Progenitor cell of endocrine pancreas (in vitro differentiated cells): ENCODE measurements around the gene PADI2. TPM values are rescaled to one million over a fixed set of nuclear protein-coding genes. Genes with fewer than 3 reads are reported as not detected.

Experiments used
- DNase-seq: peaks from one replicate; pipeline ENCODE4 v3.0.0; 2021; ENCODE audit warnings: low spot score; ENCODE audit not compliant: unreplicated experiment
- H3K27ac Mint-ChIP-seq: 2 replicates; pipeline ENCODE4 v1.8.0; 2021; ENCODE audit warnings: mild to moderate bottlenecking, moderate library complexity, mixed read lengths
- H3K27me3 Mint-ChIP-seq: 2 replicates; pipeline ENCODE4 v1.8.0; 2021; ENCODE audit warnings: mixed read lengths
- H3K36me3 Mint-ChIP-seq: 2 replicates; pipeline ENCODE4 v1.8.0; 2022; ENCODE audit warnings: mixed read lengths; ENCODE audit not compliant: insufficient read depth
- H3K4me1 Mint-ChIP-seq: 2 replicates; pipeline ENCODE4 v1.8.0; 2021; ENCODE audit warnings: low read depth, mixed read lengths
- H3K4me3 Mint-ChIP-seq: 2 replicates; pipeline ENCODE4 v1.8.0; 2021; ENCODE audit warnings: low read depth, mild to moderate bottlenecking, moderate library complexity, mixed read lengths
- H3K9me3 Mint-ChIP-seq: 2 replicates; pipeline ENCODE4 v1.8.0; 2021; ENCODE audit warnings: low read depth, mixed read lengths
- CTCF ChIP-seq: fragments of 200-600 bp; sonication (generic); IDR thresholded peaks from one replicate; pipeline ENCODE4 v1.5.0; 2021; ENCODE audit warnings: antibody characterized with exemption, mild to moderate bottlenecking; ENCODE audit not compliant: unreplicated experiment
- total RNA-seq: library from RNA; stranded (reverse); gene quantifications from 2 replicates; pipeline ENCODE4 v1.2.1, GENCODE V29; 2021

The PADI2 gene
- total RNA-seq, 1 donor from 2014 or later: 0.50 TPM

DNA sequence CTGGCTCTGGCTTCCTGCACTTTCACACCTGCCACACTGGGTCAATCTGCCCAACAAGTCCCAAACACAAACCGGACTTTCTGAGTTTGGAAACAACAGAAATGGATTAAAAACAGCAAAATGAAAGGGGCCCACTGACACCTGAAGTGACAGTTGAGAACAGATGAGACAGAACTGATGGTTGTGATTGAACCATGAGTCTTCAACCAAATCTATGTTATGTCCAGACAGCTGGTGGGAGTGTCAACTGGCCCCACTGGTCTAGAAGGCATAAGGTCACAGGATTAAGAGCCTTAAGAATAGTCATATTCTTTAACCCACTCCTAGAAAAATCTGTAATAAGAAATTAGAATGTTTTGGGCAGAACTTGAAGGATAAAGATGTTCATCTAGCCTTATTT lies 94.5 kb downstream of the PADI2 start:
- no peaks in the 10 kb centered on the region for H3K9me3 Mint-ChIP-seq
- H3K36me3 Mint-ChIP-seq: peaks cover 16% of the 10 kb centered on the region
- no peaks in the 10 kb centered on the region for H3K4me1 Mint-ChIP-seq
- no peak for DNase-seq
- no peak overlapping the region for H3K4me3 Mint-ChIP-seq
- no peak for TF ChIP-seq CTCF
- H3K27me3 Mint-ChIP-seq: no peaks in the 10 kb centered on the region
- H3K27ac Mint-ChIP-seq: no peak overlapping the region

DNA sequence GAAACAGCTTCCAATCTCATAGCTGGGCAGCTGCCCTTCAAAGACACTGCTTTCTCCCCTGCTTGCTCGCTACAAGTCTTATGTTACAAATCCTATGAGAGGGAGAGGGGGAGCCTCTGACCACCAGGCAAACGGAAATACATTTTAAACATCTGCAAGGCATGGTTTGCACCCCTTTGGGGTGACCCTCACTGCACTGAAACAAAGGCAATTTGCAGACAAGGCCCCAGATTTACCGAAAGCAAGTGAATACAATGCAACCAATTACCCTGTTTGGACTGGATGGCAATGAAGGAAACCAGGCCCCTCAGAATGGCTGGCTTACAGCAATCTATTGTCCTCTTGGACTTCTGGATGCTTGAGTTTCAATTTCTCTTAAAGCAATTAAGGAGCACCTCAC lies 95.7 kb downstream of the PADI2 start:
- Mint-ChIP-seq H3K4me3 (no peak overlapping the region), H3K27me3 (no peaks in the 10 kb centered on the region), H3K27ac (no peak overlapping the region), H3K4me1 (no peaks in the 10 kb centered on the region), H3K36me3 (peaks cover 21% of the 10 kb centered on the region), H3K9me3 (no peaks in the 10 kb centered on the region)
- DNase-seq: no peak
- no peak for TF ChIP-seq CTCF

DNA sequence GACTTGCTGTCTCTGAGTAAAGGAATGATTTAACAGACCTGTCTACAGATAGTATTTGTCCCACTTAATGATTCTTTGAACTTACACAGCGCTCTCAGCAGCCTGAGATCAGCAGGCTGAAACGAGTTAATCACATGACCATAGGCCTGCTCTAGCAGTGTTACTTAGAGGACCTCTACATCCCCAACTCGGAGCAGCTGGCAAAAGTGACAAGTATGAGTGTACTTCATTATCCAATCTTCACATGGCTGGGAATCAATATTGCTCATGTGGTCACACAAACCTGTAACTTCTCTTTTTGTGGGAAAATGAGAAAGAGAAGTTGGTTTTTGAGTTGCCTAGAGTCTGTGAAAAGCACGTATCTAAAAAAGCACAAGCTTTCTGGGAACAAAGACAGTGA lies 96.1 kb downstream of the PADI2 start:
- H3K4me3 Mint-ChIP-seq: no peak overlapping the region
- no peaks in the 10 kb centered on the region for H3K9me3 Mint-ChIP-seq
- H3K27ac Mint-ChIP-seq: no peak overlapping the region
- no peak for TF ChIP-seq CTCF
- H3K36me3 Mint-ChIP-seq: peaks cover 22% of the 10 kb centered on the region
- no peak for DNase-seq
- no peaks in the 10 kb centered on the region for H3K27me3 Mint-ChIP-seq
- H3K4me1 Mint-ChIP-seq: no peaks in the 10 kb centered on the region

- no peak for TF ChIP-seq CTCF
- Mint-ChIP-seq H3K27me3 (no peaks in the 10 kb centered on the region), H3K27ac (no peak overlapping the region), H3K4me3 (no peak overlapping the region), H3K9me3 (no peaks in the 10 kb centered on the region), H3K36me3 (peaks cover 18% of the 10 kb centered on the region), H3K4me1 (no peaks in the 10 kb centered on the region)
- DNase-seq: no peak
These were observed 97.4 kb downstream of the PADI2 start for GRCh38 chr1:17021896-17022295.

GRCh38 chr1:17020502-17020901 lies 98.7 kb downstream of the PADI2 start:
- no peak overlapping the region for H3K4me3 Mint-ChIP-seq
- no peak for TF ChIP-seq CTCF
- H3K9me3 Mint-ChIP-seq: no peaks in the 10 kb centered on the region
- H3K36me3 Mint-ChIP-seq: peaks cover 18% of the 10 kb centered on the region
- DNase-seq: no peak
- no peak overlapping the region for H3K27ac Mint-ChIP-seq
- H3K27me3 Mint-ChIP-seq: no peaks in the 10 kb centered on the region
- H3K4me1 Mint-ChIP-seq: peaks cover 6% of the 10 kb centered on the region
